Heart left ventricle (tissue), 13 donors: ENCODE data around the gene PRPF19.

Source experiments
- CTCF ChIP-seq, 12 donors: fragments of 200-600 bp; sonication (generic) in 4 of 12; IDR thresholded peaks; one replicate each; pipeline versions ENCODE4 v1.5.0 to v1.8.0; 2018 to 2022; ENCODE audit warnings: antibody characterized with exemption in 12 of 12, mild to moderate bottlenecking in 5 of 12
- POLR2A ChIP-seq, 2 donors: fragments of 450-650 bp; IDR thresholded peaks; one replicate each; pipeline ENCODE4 v1.6.1; 2017; ENCODE audit warnings: antibody characterized with exemption in 2 of 2, mild to moderate bottlenecking in 2 of 2, moderate library complexity in 2 of 2
- donor health status: ischemic (EF 13 %, LVEDD 7.1; RV severe dilation, severe dysfunction).
- donor health status: DM: no; HTN: yes; CAD: no.
- donor health status: DM: no; HTN: no; CAD: no.
- donor health status: ischemic (EF 25% LVEDD 6.9; RV normal size, moderate dysfunction).
- donor health status: ischemic (EF 25% LVEDD 5.7; RV mildly dilated, moderate dysfunction).
- donor health status: ischemic (EF 35%, LVEDD 5.7; RV mildly dilated, moderate dysfunction).
- donor health status: nonischemic (EF 11% LVEDD 7.7; RV severe dilation, severe dysfunction).
- donor health status: DM: yes; HTN: yes; CAD: no.
- donor health status: PGD.
- donor health status: ischemic (EF 29% LVEDD 5.4; RV normal size, mild dysfunction).
- donor health status: nonischemic (EF 23%, LVEDD 6.1; RV moderate dilation, normal function).

GRCh38 chr11:60908803-60909202 lies 2.4 kb upstream of the PRPF19 start:
- TF ChIP-seq POLR2A (IDR thresholded peaks at IDR 0.05) (no peak), CTCF (IDR thresholded peaks at IDR 0.05) (no peak)
